Right lobe of liver (tissue), 6 donors: ENCODE data around the gene GNAI2. TPM values are rescaled to one million over a fixed set of nuclear protein-coding genes. Genes with fewer than 3 reads are reported as not detected.

Experiments used
- ATAC-seq, 4 donors: fragments of 200-7000 bp; cut with Tn5 transposase; one replicate each; pipeline ENCODE4 v1.9.1; 2020; ENCODE audit warnings: mild to moderate bottlenecking in 4 of 4, moderate library complexity in 4 of 4
- DNase-seq, 3 donors: peaks; one replicate each; pipeline ENCODE4 v3.0.0-alpha.2; 2020
- H3K27ac ChIP-seq, 3 donors: fragments of 200-600 bp; one replicate each; pipeline ENCODE4 v1.8.0; 2022
- H3K27me3 ChIP-seq, 2 donors: fragments of 200-600 bp; one replicate each; pipeline ENCODE4 v1.8.0; 2022
- H3K36me3 ChIP-seq, 4 donors: fragments of 200-600 bp; sonication (generic) in 1 of 4; one replicate each; pipeline versions ENCODE4 v1.5.1 to v1.8.0; 2017 to 2022; ENCODE audit warnings: control low read depth in 1 of 4
- H3K4me1 ChIP-seq, 4 donors: fragments of 200-600 bp; sonication (generic) in 1 of 4; one replicate each; pipeline versions ENCODE4 v1.5.1 to v1.8.0; 2017 to 2022; ENCODE audit warnings: control low read depth in 1 of 4
- H3K4me3 ChIP-seq, 3 donors: fragments of 200-600 bp; one replicate each; pipeline ENCODE4 v1.8.0; 2022
- H3K9me3 ChIP-seq, 4 donors: fragments of 200-600 bp; sonication (generic) in 1 of 4; one replicate each; pipeline versions ENCODE4 v1.5.1 to v1.8.0; 2017 to 2022; ENCODE audit warnings: control low read depth in 1 of 4
- CTCF ChIP-seq, 4 donors: fragments of 200-600 bp in 3 of 4; fragments of 450-650 bp in 1 of 4; IDR thresholded peaks; one replicate each; pipeline versions ENCODE4 v1.5.1 to v1.8.0; 2016 to 2022; ENCODE audit warnings: antibody characterized with exemption in 4 of 4, mild to moderate bottlenecking in 2 of 4
- POLR2A ChIP-seq: fragments of 450-650 bp; IDR thresholded peaks from one replicate; pipeline ENCODE4 v1.6.1; 2017; ENCODE audit warnings: antibody characterized with exemption, mild to moderate bottlenecking
- WGBS: methylation state at CpG from one replicate; pipeline ENCODE4 v1.1.6; 2018; ENCODE audit warnings: low coverage, low lambda C conversion rate; ENCODE audit not compliant: insufficient coverage; ENCODE audit errors: missing lambda C conversion rate; 5-methylcytosine and 5-hydroxymethylcytosine counted together
- intact Hi-C, 2 donors: fragments of 100-400 bp; cut with DNase I; formaldehyde crosslinking; loops; one replicate each; pipeline versions ENCODE4 v1.11.2 to v1.14.1; 2022
- total RNA-seq, 6 experiments: library from RNA; depleted of rRNA in 2 of 6; stranded (reverse); fragments of >200 nt in 2 of 6; fragmentation: NEBNext Ultra II Directional in 3 of 6; extraction: Animal tissue kit (Norgen Biotek cat#: 25700) in 3 of 6; gene quantifications; one replicate each; pipeline versions ENCODE4 v1.1.0 to v1.2.4, GENCODE V29; 2016 to 2023
- donor health status: DM: no; HTN: yes; CAD: no.
- donor health status: DM: no; HTN: no; CAD: no.
- donor health status: DM: no; HTN: no; CAD: no.
- donor health status: DM: no; HTN: yes; CAD: no.
- donor health status: DM: no; HTN: yes; CAD: no.

Gene GNAI2
- total RNA-seq, 6 experiments from 2014 or later = 73.3 to 125 (median 98.7) TPM

GRCh38 chr3:50190936-50191660, 44.9 kb upstream of the GNAI2 start, which contains the start of gene GNAT1:
TSS of gene GNAT1 (plus strand) at chr3:50191610. CDS start at chr3:50191726, 116 bp downstream.
- no peak for ATAC-seq
- no peaks in the 10 kb centered on the region for H3K27me3 ChIP-seq
- no peaks in the 10 kb centered on the region for H3K9me3 ChIP-seq
- H3K36me3 ChIP-seq = no peaks in the 10 kb centered on the region
- no peak within 1 kb of the TSS for H3K27ac ChIP-seq
- WGBS = 27% methylated on average over 2 of the region's 8 CpGs
- no peak for DNase-seq
- H3K4me1 ChIP-seq = peaks cover 0 to 30% (median 6%) of the 10 kb centered on the region in 4 donors
- H3K4me3 ChIP-seq = no peak within 1 kb of the TSS
- intact Hi-C loops = loop anchor here (5.0 kb wide), 2 partner anchors 36 to 86 kb away; partner anchors contain the start of gene LSMEM2 (in 1 of the 2)
- TF ChIP-seq CTCF (IDR thresholded peaks at IDR 0.05) (no peak), POLR2A (no peak)

GRCh38 chr3:50192124-50192523, 43.9 kb upstream of the GNAI2 start:
- TF ChIP-seq CTCF (IDR thresholded peaks at IDR 0.05) = no peak
- intact Hi-C loops = loop anchor here (2.0 to 5.0 kb wide), 3 partner anchors 33 to 85 kb away; partner anchors contain the start of gene LSMEM2 (in 1 of the 2)
- H3K36me3 ChIP-seq = no peaks in the 10 kb centered on the region
- DNase-seq (no peak), ATAC-seq (no peak)
- no peaks in the 10 kb centered on the region for H3K9me3 ChIP-seq
- H3K27ac ChIP-seq = no peak overlapping the region
- H3K4me3 ChIP-seq = no peak overlapping the region
- H3K4me1 ChIP-seq = peaks cover 0 to 40% (median 11%) of the 10 kb centered on the region in 4 donors
- 14% methylated on average over 1 of the region's 8 CpGs for WGBS
- H3K27me3 ChIP-seq = no peaks in the 10 kb centered on the region

GRCh38 chr3:50192689-50193141, 43.3 kb upstream of the GNAI2 start:
- intact Hi-C loops = loop anchor here (2.0 to 5.0 kb wide), 3 partner anchors 32 to 85 kb away; partner anchors contain the start of gene LSMEM2 (in 1 of the 2)
- no peak overlapping the region for H3K4me3 ChIP-seq
- DNase-seq (peak in 1 of 3 donors; percentile 53), ATAC-seq (peak in 1 of 4 donors; percentile 7)
- no peaks in the 10 kb centered on the region for H3K36me3 ChIP-seq
- no peak overlapping the region for H3K27ac ChIP-seq
- H3K9me3 ChIP-seq = no peaks in the 10 kb centered on the region
- peaks cover 0 to 44% (median 12%) of the 10 kb centered on the region in 4 donors for H3K4me1 ChIP-seq
- 33% methylated on average over 1 of the region's 21 CpGs for WGBS
- no peak for TF ChIP-seq POLR2A
- peak; percentile 86 to 91 (median 88) for TF ChIP-seq CTCF (IDR thresholded peaks at IDR 0.05)
- no peaks in the 10 kb centered on the region for H3K27me3 ChIP-seq

GRCh38 chr3:50193286-50193685, 42.7 kb upstream of the GNAI2 start:
- DNase-seq = no peak
- peaks cover 0 to 44% (median 12%) of the 10 kb centered on the region in 4 donors for H3K4me1 ChIP-seq
- H3K36me3 ChIP-seq = no peaks in the 10 kb centered on the region
- no peak overlapping the region for H3K4me3 ChIP-seq
- H3K9me3 ChIP-seq = no peaks in the 10 kb centered on the region
- WGBS = no CpG with 5 or more reads among the region's 36 CpGs
- TF ChIP-seq POLR2A = no peak
- no peak for TF ChIP-seq CTCF (IDR thresholded peaks at IDR 0.05)
- intact Hi-C loops = loop anchor here (2.0 to 5.0 kb wide), 3 partner anchors 32 to 84 kb away; partner anchors contain the start of gene LSMEM2 (in 1 of the 2)
- no peak for ATAC-seq
- H3K27ac ChIP-seq = no peak overlapping the region
- no peaks in the 10 kb centered on the region for H3K27me3 ChIP-seq
